Measurements from ENCODE around the gene HERC2.
"Not testable (repeated sequence)": the region's sequence is repeated elsewhere in the genome, so short reads cannot be mapped to it uniquely, and the experiment has no call there.

Gene HERC2

DNA sequence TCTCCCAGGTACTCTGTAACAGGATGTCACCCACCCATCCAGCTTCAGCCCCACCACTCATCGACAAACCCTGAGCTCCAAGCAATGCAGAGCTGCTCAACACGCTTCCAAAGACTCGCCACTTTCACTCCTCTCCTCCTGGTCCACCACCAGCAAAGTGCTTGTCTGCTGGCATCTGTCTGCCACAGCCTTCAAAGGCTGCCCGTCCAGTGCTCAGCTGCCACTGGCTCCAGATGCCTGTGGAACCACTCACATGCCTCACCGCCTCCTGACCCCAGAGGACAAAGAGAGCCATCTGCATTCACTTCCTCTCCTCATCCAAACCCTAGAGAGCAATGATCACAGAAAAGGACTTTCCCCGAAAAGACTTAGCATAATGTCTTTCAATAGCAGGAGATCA, 113.4 kb downstream of the HERC2 start:
- no peak overlapping the region for H3K4me3 ChIP-seq (ENCODE audit: low read depth in 1 of 2, low read length in 1 of 2)
- no peaks in the 10 kb centered on the region for H3K4me1 ChIP-seq (ENCODE audit: control insufficient read depth in 1 of 2, insufficient read depth in 1 of 2, low read depth in 1 of 2, low read length in 1 of 2)
- H3K27ac ChIP-seq: no peak overlapping the region
- no peaks in the 10 kb centered on the region for H3K9me3 ChIP-seq
- peaks cover 8% of the 10 kb centered on the region for H3K36me3 ChIP-seq
- TF ChIP-seq, protein P1, sequence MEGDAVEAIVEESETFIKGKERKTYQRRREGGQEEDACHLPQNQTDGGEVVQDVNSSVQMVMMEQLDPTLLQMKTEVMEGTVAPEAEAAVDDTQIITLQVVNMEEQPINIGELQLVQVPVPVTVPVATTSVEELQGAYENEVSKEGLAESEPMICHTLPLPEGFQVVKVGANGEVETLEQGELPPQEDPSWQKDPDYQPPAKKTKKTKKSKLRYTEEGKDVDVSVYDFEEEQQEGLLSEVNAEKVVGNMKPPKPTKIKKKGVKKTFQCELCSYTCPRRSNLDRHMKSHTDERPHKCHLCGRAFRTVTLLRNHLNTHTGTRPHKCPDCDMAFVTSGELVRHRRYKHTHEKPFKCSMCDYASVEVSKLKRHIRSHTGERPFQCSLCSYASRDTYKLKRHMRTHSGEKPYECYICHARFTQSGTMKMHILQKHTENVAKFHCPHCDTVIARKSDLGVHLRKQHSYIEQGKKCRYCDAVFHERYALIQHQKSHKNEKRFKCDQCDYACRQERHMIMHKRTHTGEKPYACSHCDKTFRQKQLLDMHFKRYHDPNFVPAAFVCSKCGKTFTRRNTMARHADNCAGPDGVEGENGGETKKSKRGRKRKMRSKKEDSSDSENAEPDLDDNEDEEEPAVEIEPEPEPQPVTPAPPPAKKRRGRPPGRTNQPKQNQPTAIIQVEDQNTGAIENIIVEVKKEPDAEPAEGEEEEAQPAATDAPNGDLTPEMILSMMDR (IDR thresholded peaks at IDR 0.05): no peak
- H3K27me3 ChIP-seq: no peaks in the 10 kb centered on the region

DNA sequence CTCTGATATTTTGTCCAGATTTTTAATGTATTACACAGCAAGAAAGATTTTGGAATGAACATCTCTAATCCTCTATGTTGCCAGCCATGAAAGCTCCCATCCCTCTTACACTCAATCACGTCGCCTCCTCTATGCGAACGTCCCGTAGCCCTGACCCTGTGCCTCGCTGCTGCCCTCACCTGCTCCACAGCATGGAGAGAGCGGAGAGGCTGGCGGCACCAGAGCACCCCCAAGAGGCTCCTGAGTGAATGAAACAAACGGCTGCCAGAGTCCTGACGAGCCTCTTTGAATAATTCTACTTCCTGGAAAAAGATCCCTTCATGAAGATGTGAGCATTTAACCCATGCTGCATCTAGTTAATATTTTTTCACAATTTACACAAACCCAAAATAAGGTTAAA, 116.3 kb downstream of the HERC2 start:
- H3K4me1 ChIP-seq (ENCODE audit: control insufficient read depth in 1 of 2, insufficient read depth in 1 of 2, low read depth in 1 of 2, low read length in 1 of 2); H3K4me3 ChIP-seq (ENCODE audit: low read depth in 1 of 2, low read length in 1 of 2); H3K36me3 ChIP-seq; H3K27ac ChIP-seq; H3K27me3 ChIP-seq; H3K9me3 ChIP-seq: not testable (repeated sequence)

DNA sequence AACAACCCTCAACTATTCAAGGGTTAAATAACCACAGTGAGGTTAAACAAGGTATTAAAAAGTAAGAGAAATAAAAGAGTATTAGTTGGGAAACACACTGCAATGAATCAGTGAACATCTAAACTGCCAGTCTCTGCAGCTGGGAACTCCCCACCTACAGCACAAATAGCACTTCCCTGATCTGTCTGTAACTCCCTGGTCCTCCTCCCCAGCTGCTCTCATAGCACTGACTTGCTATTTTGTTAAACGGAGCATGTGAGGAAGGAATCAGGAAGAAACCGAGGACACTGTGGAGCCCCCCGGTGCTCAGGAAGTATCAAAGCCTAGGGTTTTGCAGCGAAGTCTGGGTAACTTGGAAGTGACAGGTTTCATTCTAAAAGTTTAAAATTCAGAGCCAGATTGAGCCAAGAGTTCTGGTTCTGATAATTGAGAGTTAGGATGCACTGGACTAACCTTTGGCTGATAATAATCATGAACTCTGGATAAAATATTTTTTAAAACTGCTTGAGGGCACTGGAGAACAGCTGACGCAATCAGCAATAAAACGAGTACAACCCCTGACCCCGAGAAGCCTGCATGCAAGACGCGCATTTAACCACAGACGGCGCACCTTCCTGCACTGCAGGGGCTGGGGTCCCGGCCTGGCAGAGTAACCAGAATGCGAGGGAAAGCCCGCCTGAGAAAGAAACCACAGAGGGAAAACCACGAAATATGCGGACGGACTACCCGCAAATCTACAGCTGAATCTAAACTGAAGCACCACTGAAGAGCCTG, 118.7 kb downstream of the HERC2 start:
- not testable (repeated sequence) for H3K4me1 ChIP-seq (ENCODE audit: control insufficient read depth in 1 of 2, insufficient read depth in 1 of 2, low read depth in 1 of 2, low read length in 1 of 2); H3K9me3 ChIP-seq; H3K27me3 ChIP-seq

DNA sequence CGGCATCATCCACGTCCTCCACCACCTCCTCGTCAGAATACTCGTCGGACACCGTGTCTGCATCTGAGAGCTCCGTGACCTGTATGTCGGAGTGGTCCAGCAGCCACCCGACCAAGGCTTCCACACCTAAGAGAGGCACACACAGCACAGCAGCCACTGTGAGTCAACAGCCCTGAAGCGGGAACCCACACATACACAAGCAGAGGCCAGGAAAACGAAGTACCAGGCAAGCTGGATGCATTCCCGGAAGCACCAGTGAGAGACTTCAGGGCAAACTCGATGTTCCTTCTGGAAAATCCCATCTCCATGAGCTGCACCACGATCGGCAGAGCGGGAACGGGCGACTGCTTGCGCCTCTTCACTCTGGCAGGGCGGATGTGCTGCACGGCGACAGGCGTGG, 119.9 kb downstream of the HERC2 start:
- H3K9me3 ChIP-seq; H3K36me3 ChIP-seq; H3K27me3 ChIP-seq; H3K27ac ChIP-seq; H3K4me1 ChIP-seq (ENCODE audit: control insufficient read depth in 1 of 2, insufficient read depth in 1 of 2, low read depth in 1 of 2, low read length in 1 of 2); H3K4me3 ChIP-seq (ENCODE audit: low read depth in 1 of 2, low read length in 1 of 2): not testable (repeated sequence)

More for the DNA sequence above, 118.7 kb downstream of the HERC2 start:
- H3K36me3 ChIP-seq, H3K27ac ChIP-seq: not testable (repeated sequence)
- H3K4me3 ChIP-seq (ENCODE audit: low read depth in 1 of 2, low read length in 1 of 2): peak overlapping the region in 1 of 2 experiments; percentile 23

DNA sequence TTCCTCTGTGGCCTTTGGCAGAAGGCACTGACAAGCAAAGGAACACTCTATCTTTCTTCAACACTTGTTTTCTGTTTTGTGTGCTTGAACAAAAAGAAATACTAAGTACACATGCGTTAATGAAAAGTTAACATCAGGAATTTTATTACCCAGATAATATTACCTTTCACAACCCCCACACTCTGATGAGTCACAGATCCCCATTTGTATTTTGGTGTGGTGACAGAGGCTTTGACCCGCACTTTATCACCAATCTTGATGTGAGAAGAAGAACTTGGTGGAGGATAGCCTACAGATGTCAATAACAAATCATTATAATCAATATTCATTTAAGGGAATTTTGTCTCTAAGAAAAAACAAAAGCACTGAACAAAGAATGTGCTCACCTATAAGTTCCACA, 123.8 kb downstream of the HERC2 start:
- not testable (repeated sequence) for H3K4me3 ChIP-seq (ENCODE audit: low read depth in 1 of 2, low read length in 1 of 2); H3K9me3 ChIP-seq; H3K36me3 ChIP-seq; H3K27ac ChIP-seq; H3K4me1 ChIP-seq (ENCODE audit: control insufficient read depth in 1 of 2, insufficient read depth in 1 of 2, low read depth in 1 of 2, low read length in 1 of 2); H3K27me3 ChIP-seq

DNA sequence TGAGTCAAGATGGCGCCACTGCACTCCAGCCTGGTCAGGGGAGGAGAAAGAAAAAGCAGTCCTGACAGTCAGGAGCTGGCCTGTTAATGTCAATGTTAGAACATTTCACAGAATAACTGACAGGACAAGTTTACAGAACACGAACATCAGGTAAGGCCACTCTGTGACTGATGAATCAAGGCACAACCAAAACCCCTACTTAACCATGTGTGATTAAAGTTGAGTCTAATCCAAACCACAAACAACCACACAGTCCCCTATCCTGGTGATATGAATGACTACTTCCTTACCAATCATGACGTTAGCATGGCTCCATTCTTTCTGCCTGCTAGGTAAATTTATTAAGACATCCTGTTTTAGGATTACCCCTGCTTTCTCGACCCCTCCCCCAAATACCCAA, 124.3 kb downstream of the HERC2 start:
- H3K4me1 ChIP-seq (ENCODE audit: control insufficient read depth in 1 of 2, insufficient read depth in 1 of 2, low read depth in 1 of 2, low read length in 1 of 2); H3K27ac ChIP-seq; H3K4me3 ChIP-seq (ENCODE audit: low read depth in 1 of 2, low read length in 1 of 2); H3K36me3 ChIP-seq; H3K9me3 ChIP-seq; H3K27me3 ChIP-seq: not testable (repeated sequence)

DNA sequence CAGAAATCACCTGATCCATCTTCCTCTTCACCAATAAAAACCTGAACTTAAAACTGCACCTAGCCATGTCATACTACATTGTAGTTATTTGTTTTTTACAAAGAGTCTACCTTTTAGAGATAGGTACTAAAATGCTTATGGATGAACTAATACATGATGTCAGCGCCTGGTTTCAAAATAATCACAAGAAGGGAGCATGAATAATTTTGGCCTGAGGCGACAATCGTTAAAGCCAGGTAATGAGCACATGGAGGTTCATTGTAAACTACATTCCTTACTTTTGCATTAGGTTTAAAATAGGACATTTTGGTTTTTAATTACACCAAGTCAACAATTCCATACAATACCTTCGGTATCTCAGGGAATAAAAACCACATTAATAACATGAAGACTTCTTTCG, 125.4 kb downstream of the HERC2 start:
- H3K9me3 ChIP-seq; H3K4me3 ChIP-seq (ENCODE audit: low read depth in 1 of 2, low read length in 1 of 2); H3K27ac ChIP-seq; H3K36me3 ChIP-seq; H3K4me1 ChIP-seq (ENCODE audit: control insufficient read depth in 1 of 2, insufficient read depth in 1 of 2, low read depth in 1 of 2, low read length in 1 of 2); H3K27me3 ChIP-seq: not testable (repeated sequence)

DNA sequence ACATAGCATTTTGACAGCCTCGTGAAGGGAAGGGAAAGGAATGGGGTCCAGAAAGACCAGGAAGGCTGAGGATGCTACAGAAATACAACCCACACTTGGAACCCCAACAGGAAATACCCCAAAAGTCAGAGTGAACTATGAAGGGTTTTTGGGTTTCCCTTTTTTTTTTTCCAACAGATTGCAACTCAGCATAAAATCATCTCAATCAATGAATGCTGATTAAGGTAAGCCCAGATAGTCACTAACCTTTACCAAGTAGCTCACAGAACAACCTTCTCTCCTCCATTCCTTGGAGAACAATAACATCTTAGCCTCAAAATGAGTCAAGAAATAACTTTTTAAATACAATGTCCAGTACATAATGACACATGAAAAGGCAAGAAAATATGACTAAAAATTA, 129.2 kb downstream of the HERC2 start:
- no peak overlapping the region for H3K27ac ChIP-seq
- no peaks in the 10 kb centered on the region for H3K27me3 ChIP-seq
- no peaks in the 10 kb centered on the region for H3K4me1 ChIP-seq (ENCODE audit: control insufficient read depth in 1 of 2, insufficient read depth in 1 of 2, low read depth in 1 of 2, low read length in 1 of 2)
- H3K36me3 ChIP-seq: peaks cover 7% of the 10 kb centered on the region
- no peak overlapping the region for H3K4me3 ChIP-seq (ENCODE audit: low read depth in 1 of 2, low read length in 1 of 2)
- H3K9me3 ChIP-seq: no peaks in the 10 kb centered on the region
- TF ChIP-seq, protein P1 (IDR thresholded peaks at IDR 0.05): no peak

DNA sequence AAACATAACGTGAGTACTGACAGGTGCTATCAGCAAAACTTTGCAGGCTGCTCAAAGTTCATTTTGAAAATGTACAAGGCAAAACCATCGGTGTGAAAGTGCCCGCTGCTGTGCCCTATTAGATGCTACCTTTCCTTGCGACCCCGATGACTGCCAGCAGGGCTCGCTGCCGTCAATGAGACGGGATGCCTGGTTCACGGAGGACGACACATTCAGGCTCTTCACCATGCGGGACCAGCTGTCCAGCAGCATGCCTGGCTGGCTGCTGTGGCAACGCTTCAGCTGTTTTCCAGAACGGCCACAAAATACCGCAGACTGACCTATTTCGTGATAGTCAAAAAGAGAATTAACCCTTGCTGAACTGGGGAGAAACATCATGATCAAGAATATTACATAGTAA, 130.1 kb downstream of the HERC2 start:
- Histone ChIP-seq H3K36me3 (peaks cover 7% of the 10 kb centered on the region), H3K4me3 (ENCODE audit: low read depth in 1 of 2, low read length in 1 of 2) (no peak overlapping the region)

More for the DNA sequence above, 130.1 kb downstream of the HERC2 start:
- no peaks in the 10 kb centered on the region for H3K9me3 ChIP-seq
- no peaks in the 10 kb centered on the region for H3K4me1 ChIP-seq (ENCODE audit: control insufficient read depth in 1 of 2, insufficient read depth in 1 of 2, low read depth in 1 of 2, low read length in 1 of 2)
- no peak overlapping the region for H3K27ac ChIP-seq
- TF ChIP-seq, protein P1 (IDR thresholded peaks at IDR 0.05): no peak
- no peaks in the 10 kb centered on the region for H3K27me3 ChIP-seq

Measured in neutrophil (primary cell).